H1 (cell line): Measurements from ENCODE around the gene HMMR. TPM values are rescaled to one million over a fixed set of nuclear protein-coding genes. Genes with fewer than 3 reads are reported as not detected.

Experiments
- HDAC6 ChIP-seq: IDR thresholded peaks from one replicate; pipeline ENCODE4 v1.7.1; 2012; ENCODE audit warnings: low read depth, mild to moderate bottlenecking, inconsistent platforms, low read length, moderate library complexity
- SP2 ChIP-seq: IDR thresholded peaks from 2 replicates; pipeline ENCODE4 v1.6.1; 2012; ENCODE audit warnings: mild to moderate bottlenecking, low read length, inconsistent platforms
- polyA plus RNA-seq, 7 experiments: library from polyadenylated mRNA; depleted of rRNA in 3 of 7; stranded (reverse) in 5 of 7; unstranded in 2 of 7; fragments of >200 nt in 5 of 7; fragments of 200-250 nt in 2 of 7; gene quantifications; 1 replicate in 5 of 7; 2 replicates in 1 of 7; 4 replicates in 1 of 7; pipeline versions ENCODE4 v1.2.1 to v1.2.3, GENCODE V29; 2011 to 2013; ENCODE audit warnings: missing spikeins in 2 of 7, mixed read lengths in 2 of 7
- total RNA-seq: library from RNA; stranded (reverse); fragmentation: NEBNext Ultra II Directional; extraction: Animal tissue kit (Norgen Biotek cat#: 25700); gene quantifications from 2 replicates; pipeline ENCODE4 v1.2.1, GENCODE V29; 2021

The HMMR gene
- total and polyA plus RNA-seq, 2 of the 8 experiments (the other 6 are each of a cell fraction or from before 2014, with no cell fraction given), result 17.5 to 77.3 TPM

GRCh38 chr5:163533223-163533622, 72.8 kb downstream of the HMMR start (continued):
- no peak for TF ChIP-seq HDAC6
- no peak for TF ChIP-seq SP2
